Smooth muscle cell of the brain vasculature (primary cell): Measurements from ENCODE around the gene IBA57.

Experiments
- DNase-seq: peaks from one replicate; pipeline ENCODE4 v3.0.0-alpha.2; 2012; ENCODE audit warnings: low read depth, low spot score

The IBA57 gene

GRCh38 chr1:228190182-228190581, 24.6 kb downstream of the IBA57 start:
- no peak for DNase-seq

- no peak for DNase-seq
These were observed 25.2 kb downstream of the IBA57 start for GRCh38 chr1:228190778-228191177.

- DNase-seq, result no peak
These were observed 28.8 kb downstream of the IBA57 start for GRCh38 chr1:228194436-228194835.

- no peak for DNase-seq
These were observed 29.6 kb downstream of the IBA57 start for GRCh38 chr1:228194921-228195812.

- no peak for DNase-seq
These were observed 32.0 kb downstream of the IBA57 start for GRCh38 chr1:228197555-228198147.

- no peak for DNase-seq
These were observed 33.5 kb downstream of the IBA57 start for GRCh38 chr1:228198977-228199590.

GRCh38 chr1:228204958-228205357, 39.4 kb downstream of the IBA57 start:
- no peak for DNase-seq

- DNase-seq, result no peak
These were observed 40.2 kb downstream of the IBA57 start for GRCh38 chr1:228205526-228206436.

- no peak for DNase-seq
These were observed 41.2 kb downstream of the IBA57 start for GRCh38 chr1:228206582-228207351.

GRCh38 chr1:228207381-228207810, 41.8 kb downstream of the IBA57 start:
- no peak for DNase-seq

- DNase-seq, result no peak
These were observed 42.5 kb downstream of the IBA57 start, which contains the start of gene OBSCN for GRCh38 chr1:228207851-228208821. OBSCN (plus strand) TSS chr1:228208044; CDS start chr1:228211784, 3,740 bp downstream.

GRCh38 chr1:228208831-228209551, 43.4 kb downstream of the IBA57 start:
- no peak for DNase-seq

GRCh38 chr1:228209657-228210056, 44.1 kb downstream of the IBA57 start:
- DNase-seq, result no peak

- no peak for DNase-seq
These were observed 44.6 kb downstream of the IBA57 start for GRCh38 chr1:228210076-228210651.

GRCh38 chr1:228210712-228211530, 45.3 kb downstream of the IBA57 start:
- no peak for DNase-seq

GRCh38 chr1:228211531-228212414, 46.2 kb downstream of the IBA57 start:
- no peak for DNase-seq
